ENCODE data around the gene CSRP2. TPM values are rescaled to one million over a fixed set of nuclear protein-coding genes. Genes with fewer than 3 reads are reported as not detected.

Gene CSRP2
- total RNA-seq, 1 experiment from 2014 or later: 158 TPM

GRCh38 chr12:76916170-76916540 lies 37.3 kb upstream of the CSRP2 start:
- Histone ChIP-seq H3K18ac (ENCODE audit: insufficient read length, low read depth, low read length) (no peak overlapping the region), H4K8ac (replicated peaks; ENCODE audit: insufficient read length, low read depth, low read length) (no peak overlapping the region), H2BK15ac (ENCODE audit: low read depth, low read length) (no peak overlapping the region), H2BK120ac (ENCODE audit: low read depth, low read length, poor library complexity, severe bottlenecking) (no peak overlapping the region), H2BK12ac (ENCODE audit: insufficient read length, low read depth, low read length) (no peak overlapping the region), H3K79me2 (ENCODE audit: insufficient read depth, low read length) (no peaks in the 10 kb centered on the region), H2BK20ac (ENCODE audit: low read depth, low read length, poor library complexity, severe bottlenecking) (no peak overlapping the region), H4K91ac (ENCODE audit: insufficient read length, low read depth, low read length) (no peak overlapping the region), H3K56ac (ENCODE audit: insufficient read length, low read depth, low read length) (no peak overlapping the region), H2BK5ac (ENCODE audit: insufficient read length, low read length) (no peak overlapping the region), H3K4ac (ENCODE audit: low read depth, low read length) (no peak overlapping the region), H4K5ac (ENCODE audit: insufficient read length, low read depth, low read length) (no peak overlapping the region), H3K23me2 (ENCODE audit: insufficient read length, low read depth, low read length, poor library complexity, severe bottlenecking) (no peaks in the 10 kb centered on the region), H3K27ac (ENCODE audit: insufficient read length, low read depth, low read length) (no peak overlapping the region), H4K20me1 (ENCODE audit: control insufficient read depth, insufficient read depth, insufficient read length) (no peaks in the 10 kb centered on the region), H3K79me1 (ENCODE audit: insufficient read depth, low read depth, low read length, poor library complexity, severe bottlenecking) (no peaks in the 10 kb centered on the region), H3K4me2 (ENCODE audit: insufficient read depth, insufficient read length, low read length) (no peak overlapping the region), H3K9me3 (ENCODE audit: control insufficient read depth, low read depth, low read length) (no peaks in the 10 kb centered on the region), H3K4me1 (ENCODE audit: insufficient read depth, low read length) (peaks cover 16% of the 10 kb centered on the region), H2AFZ (ENCODE audit: low read length) (no peak overlapping the region), H3K14ac (ENCODE audit: insufficient read depth, low read length) (no peak overlapping the region), H3K23ac (ENCODE audit: insufficient read length, low read depth, low read length) (no peak overlapping the region), H3K9ac (ENCODE audit: extremely low read depth, insufficient read length, low read length) (no peak overlapping the region), H2AK5ac (ENCODE audit: insufficient read length, low read length) (no peak overlapping the region), H3T11ph (ENCODE audit: low read length) (no peak overlapping the region), H3K27me3 (ENCODE audit: insufficient read depth, low read length) (no peaks in the 10 kb centered on the region)
- Mint-ChIP-seq H3K9me3 (no peaks in the 10 kb centered on the region), H3K36me3 (ENCODE audit: insufficient read depth in 1 of 3, low read depth in 3 of 3) (no peaks in the 10 kb centered on the region), H3K4me3 (no peak overlapping the region), H3K27ac (no peak overlapping the region; a peak in 1 of 7 replicates), H3K27me3 (ENCODE audit: low read depth) (no peaks in the 10 kb centered on the region), H3K4me1 (peaks cover 29 to 30% of the 10 kb centered on the region in 2 experiments)
- no peak for TF ChIP-seq CTCF (conservative IDR thresholded peaks at IDR 0.05)
- DNase-seq: no peak

Data from H9 (cell line).